CD4-positive, alpha-beta memory T cell (primary cell): Measurements from ENCODE around the gene CDC14B. TPM values are rescaled to one million over a fixed set of nuclear protein-coding genes. Genes with fewer than 3 reads are reported as not detected.
A peak's percentile ranks its signal among the peaks of the same experiment; 100 is the strongest.

Experiments used
- CTCF ChIA-PET: fragments of 350-600 bp; sonication (Branson Sonifier 250); formaldehyde crosslinking; loops from one replicate; lab custom pipeline; 2021; ENCODE audit warnings: inconsistent platforms; ENCODE audit not compliant: partially characterized antibody; lab: Charles Lee
- POLR2A ChIA-PET: fragments of 350-600 bp; sonication (Branson Sonifier 250); formaldehyde crosslinking; loops from one replicate; lab custom pipeline; 2021; ENCODE audit not compliant: partially characterized antibody; lab: Charles Lee
- DNase-seq, 5 donors: peaks; one replicate each; pipeline versions ENCODE4 v3.0.0 to v3.0.0-alpha.2; 2020 to 2022; ENCODE audit warnings: mixed read lengths in 1 of 5
- H3K27ac ChIP-seq: one replicate; pipeline ENCODE4 v1.7.0; 2013; ENCODE audit warnings: low read depth, low read length
- H3K27me3 ChIP-seq: 2 replicates; pipeline ENCODE4 v1.7.0; 2013; ENCODE audit warnings: mild to moderate bottlenecking, low read length, moderate library complexity; ENCODE audit not compliant: insufficient read depth
- H3K36me3 ChIP-seq: 2 replicates; pipeline ENCODE4 v1.7.0; 2013; ENCODE audit warnings: mild to moderate bottlenecking, low read length, moderate library complexity; ENCODE audit not compliant: insufficient read depth
- H3K4me1 ChIP-seq: 2 replicates; pipeline ENCODE4 v1.7.0; 2013; ENCODE audit warnings: mild to moderate bottlenecking, low read length, moderate library complexity; ENCODE audit not compliant: insufficient read depth
- H3K4me3 ChIP-seq, 2 donors: one replicate each; pipeline ENCODE4 v1.7.0; 2013; ENCODE audit warnings: low read length in 2 of 2, mild to moderate bottlenecking in 1 of 2
- H3K9me3 ChIP-seq, 2 donors: one replicate each; pipeline ENCODE4 v1.7.0; 2013; ENCODE audit warnings: low read length in 2 of 2, control low read depth in 1 of 2; ENCODE audit not compliant: control insufficient read depth in 1 of 2
- H3K27ac Mint-ChIP-seq, 7 donors: one replicate each; pipeline ENCODE4 v1.8.0; 2020 to 2021; ENCODE audit warnings: mixed read lengths in 7 of 7, mild to moderate bottlenecking in 6 of 7, inconsistent platforms in 3 of 7, moderate library complexity in 3 of 7
- H3K27me3 Mint-ChIP-seq, 2 donors: one replicate each; pipeline ENCODE4 v1.8.0; 2020 to 2021; ENCODE audit warnings: mixed read lengths in 2 of 2
- H3K36me3 Mint-ChIP-seq, 2 donors: one replicate each; pipeline ENCODE4 v1.8.0; 2020 to 2021; ENCODE audit warnings: mixed read lengths in 2 of 2, inconsistent platforms in 1 of 2, mild to moderate bottlenecking in 1 of 2
- H3K4me1 Mint-ChIP-seq, 4 donors: one replicate each; pipeline ENCODE4 v1.8.0; 2020 to 2021; ENCODE audit warnings: mixed read lengths in 4 of 4, mild to moderate bottlenecking in 1 of 4
- H3K4me3 Mint-ChIP-seq, 8 donors: one replicate each; pipeline ENCODE4 v1.8.0; 2020 to 2021; ENCODE audit warnings: mixed read lengths in 8 of 8, mild to moderate bottlenecking in 7 of 8, moderate library complexity in 6 of 8, inconsistent platforms in 3 of 8
- H3K9me3 Mint-ChIP-seq, 8 donors: one replicate each; pipeline ENCODE4 v1.8.0; 2020 to 2021; ENCODE audit warnings: mixed read lengths in 8 of 8, mild to moderate bottlenecking in 5 of 8, inconsistent platforms in 3 of 8, moderate library complexity in 1 of 8
- intact Hi-C: fragments of 100-400 bp; cut with micrococcal nuclease; formaldehyde crosslinking; loops from one replicate; pipeline ENCODE4 v1.15.1; 2023
- polyA plus RNA-seq, 2 donors: library from polyadenylated mRNA; unstranded; fragments of 300-500 nt; fragmentation: Illumina TruSeq; gene quantifications; one replicate each; pipeline ENCODE4 v1.2.3, GENCODE V29; 2021
- total RNA-seq, 2 experiments: library from RNA; stranded (reverse); gene quantifications; one replicate each; pipeline ENCODE4 v1.2.3, GENCODE V29; 2021

Gene CDC14B
- total and polyA plus RNA-seq, 4 experiments from 2014 or later: 10.6 to 17.1 (median 13.3) TPM

DNA sequence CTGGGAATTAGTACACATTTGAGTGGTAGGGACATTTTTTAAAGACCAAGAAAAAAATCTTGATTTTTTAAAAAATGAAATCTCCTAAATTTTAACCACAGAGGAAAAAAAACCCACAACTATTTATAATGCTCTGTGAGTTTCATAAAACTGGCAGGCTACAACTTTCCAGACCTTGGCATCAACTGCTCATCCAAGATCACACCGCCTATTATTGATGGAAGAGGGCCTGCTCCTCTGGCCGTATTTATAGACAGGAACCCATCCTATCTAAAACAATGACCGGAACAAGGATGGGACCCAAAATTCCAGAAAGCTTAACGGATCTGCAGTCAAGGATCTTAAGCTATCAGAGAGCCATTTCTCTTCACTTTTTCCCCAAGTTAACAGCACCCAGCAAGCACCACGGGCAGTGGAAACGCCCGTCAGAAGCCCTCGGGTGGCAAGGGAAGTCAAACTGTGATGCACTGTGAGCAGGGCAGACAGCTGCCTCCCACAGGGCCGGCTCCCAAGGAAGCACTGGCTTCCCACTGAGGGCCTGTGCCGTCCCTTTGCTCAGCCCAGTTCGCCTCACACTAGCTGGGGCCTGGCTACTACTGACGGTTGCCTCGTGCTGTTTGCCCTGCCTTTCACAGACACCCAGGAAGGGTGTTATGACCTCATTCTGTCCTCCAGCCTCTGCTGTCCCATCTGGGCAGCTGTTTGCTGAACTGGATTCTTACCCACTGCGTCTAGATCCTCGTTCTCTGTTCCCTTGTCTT is 62.8 kb downstream of the CDC14B start:
- peaks cover 2% of the 10 kb centered on the region for H3K36me3 ChIP-seq
- peaks cover 4 to 13% (median 8%) of the 10 kb centered on the region in 4 donors for H3K4me1 Mint-ChIP-seq
- H3K27ac ChIP-seq: no peak overlapping the region
- POLR2A ChIA-PET: no interaction called here
- H3K9me3 Mint-ChIP-seq: peaks cover 0 to 1% (median 0%) of the 10 kb centered on the region in 8 donors
- CTCF ChIA-PET: interaction anchor here (3.8 kb wide), 1 partner anchor 10 kb away, joined by 13 read pairs; no protein-coding TSS in a partner anchor
- intact Hi-C loops: no loop called here
- no peaks in the 10 kb centered on the region for H3K27me3 ChIP-seq
- DNase-seq: no peak
- no peak overlapping the region for H3K4me3 ChIP-seq
- peaks cover 18 to 27% of the 10 kb centered on the region in 2 donors for H3K36me3 Mint-ChIP-seq
- no peak overlapping the region for H3K4me3 Mint-ChIP-seq
- no peak overlapping the region for H3K27ac Mint-ChIP-seq
- no peaks in the 10 kb centered on the region for H3K9me3 ChIP-seq
- H3K4me1 ChIP-seq: no peaks in the 10 kb centered on the region
- H3K27me3 Mint-ChIP-seq: no peaks in the 10 kb centered on the region

DNA sequence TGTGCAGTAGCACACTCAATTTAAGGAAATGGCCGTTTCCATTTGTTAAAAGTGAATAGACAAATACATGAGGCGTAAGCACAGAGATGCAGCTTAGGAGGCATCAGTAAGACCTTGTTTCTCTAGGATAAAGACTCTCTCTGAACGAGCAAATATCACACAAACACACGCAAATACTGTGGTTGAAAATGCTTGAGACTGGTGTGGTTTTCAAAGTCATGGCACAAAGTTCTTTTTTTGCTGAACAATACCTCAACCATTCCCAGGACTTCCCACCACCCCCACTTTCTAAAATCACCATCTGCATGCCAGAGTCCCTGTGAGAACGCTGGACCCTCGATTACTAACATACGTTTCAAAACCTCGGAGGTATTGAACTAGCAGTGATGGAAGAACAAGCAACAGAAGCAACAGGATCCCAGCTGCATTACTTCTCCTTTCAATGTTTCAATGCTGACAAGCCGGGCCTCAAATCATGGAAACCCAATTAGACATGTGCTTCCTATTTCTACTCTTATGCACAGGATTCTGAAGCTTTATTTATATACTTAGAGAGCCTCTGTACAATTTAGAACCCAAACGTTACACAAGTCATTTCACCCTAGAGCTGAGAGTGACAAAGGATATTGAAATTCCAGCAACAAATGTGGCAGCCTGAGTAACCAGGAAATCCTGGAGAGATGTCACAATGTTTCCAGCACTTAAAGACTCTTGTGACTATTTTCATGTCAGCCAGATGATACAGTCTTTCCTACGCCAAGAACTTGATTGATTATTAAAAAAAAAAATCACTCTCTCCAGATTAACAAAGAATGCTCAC is 63.9 kb downstream of the CDC14B start:
- no peaks in the 10 kb centered on the region for H3K27me3 ChIP-seq
- Mint-ChIP-seq H3K27me3 (no peaks in the 10 kb centered on the region), H3K36me3 (peaks cover 23 to 30% of the 10 kb centered on the region in 2 donors), H3K9me3 (peaks cover 0 to 1% (median 0%) of the 10 kb centered on the region in 8 donors), H3K4me3 (no peak overlapping the region), H3K27ac (peak overlapping the region in 1 of 7 donors; percentile 37), H3K4me1 (peaks cover 4 to 13% (median 8%) of the 10 kb centered on the region in 4 donors)
- H3K4me3 ChIP-seq: no peak overlapping the region
- intact Hi-C loops: no loop called here
- H3K36me3 ChIP-seq: no peaks in the 10 kb centered on the region
- no peak overlapping the region for H3K27ac ChIP-seq
- H3K4me1 ChIP-seq: no peaks in the 10 kb centered on the region
- POLR2A ChIA-PET: interaction anchor here (1.7 kb wide), 1 partner anchor 11 kb away, joined by 6 read pairs; no protein-coding TSS in a partner anchor
- CTCF ChIA-PET: interaction anchor here (0.5 to 3.8 kb wide), 2 partner anchors 11 to 103 kb away, joined by 4 to 13 read pairs; no protein-coding TSS in a partner anchor
- no peak for DNase-seq
- H3K9me3 ChIP-seq: no peaks in the 10 kb centered on the region

GRCh38 chr9:96554801-96555566 is 64.7 kb downstream of the CDC14B start:
- no peaks in the 10 kb centered on the region for H3K36me3 ChIP-seq
- no peak for DNase-seq
- Mint-ChIP-seq H3K9me3 (peaks cover 0 to 1% (median 0%) of the 10 kb centered on the region in 8 donors), H3K4me3 (no peak overlapping the region), H3K4me1 (peaks cover 4 to 13% (median 8%) of the 10 kb centered on the region in 4 donors), H3K27ac (peak overlapping the region in 1 of 7 donors; percentile 57), H3K36me3 (peaks cover 17 to 23% of the 10 kb centered on the region in 2 donors), H3K27me3 (no peaks in the 10 kb centered on the region)
- ChIA-PET CTCF (no interaction called here), POLR2A (interaction anchor here (1.7 kb wide), 1 partner anchor 12 kb away, joined by 6 read pairs; no protein-coding TSS in a partner anchor)
- no peaks in the 10 kb centered on the region for H3K27me3 ChIP-seq
- H3K4me1 ChIP-seq: no peaks in the 10 kb centered on the region
- no peaks in the 10 kb centered on the region for H3K9me3 ChIP-seq
- H3K27ac ChIP-seq: no peak overlapping the region
- no peak overlapping the region for H3K4me3 ChIP-seq
- intact Hi-C loops: no loop called here

GRCh38 chr9:96554326-96554725 is 65.3 kb downstream of the CDC14B start:
- ChIA-PET CTCF (no interaction called here), POLR2A (interaction anchor here (1.7 kb wide), 1 partner anchor 13 kb away, joined by 6 read pairs; no protein-coding TSS in a partner anchor)
- intact Hi-C loops: no loop called here
- no peaks in the 10 kb centered on the region for H3K27me3 ChIP-seq
- no peak overlapping the region for H3K4me3 ChIP-seq
- H3K9me3 ChIP-seq: no peaks in the 10 kb centered on the region
- H3K36me3 ChIP-seq: no peaks in the 10 kb centered on the region
- H3K27ac ChIP-seq: no peak overlapping the region
- no peaks in the 10 kb centered on the region for H3K27me3 Mint-ChIP-seq
- H3K4me1 Mint-ChIP-seq: peaks cover under 1 to 13% (median 8%) of the 10 kb centered on the region in 4 donors
- peaks cover 0 to 1% (median 0%) of the 10 kb centered on the region in 8 donors for H3K9me3 Mint-ChIP-seq
- H3K36me3 Mint-ChIP-seq: peaks cover 12 to 19% of the 10 kb centered on the region in 2 donors
- no peaks in the 10 kb centered on the region for H3K4me1 ChIP-seq
- H3K4me3 Mint-ChIP-seq: no peak overlapping the region
- DNase-seq: no peak
- no peak overlapping the region for H3K27ac Mint-ChIP-seq

- POLR2A ChIA-PET: no interaction called here
- no peak overlapping the region for H3K4me3 ChIP-seq
- H3K9me3 Mint-ChIP-seq: peaks cover 0 to 1% (median 0%) of the 10 kb centered on the region in 8 donors
- H3K4me3 Mint-ChIP-seq: no peak overlapping the region
- no peaks in the 10 kb centered on the region for H3K36me3 ChIP-seq
- no peak for DNase-seq
- no peak overlapping the region for H3K27ac ChIP-seq
- intact Hi-C loops: no loop called here
- H3K27ac Mint-ChIP-seq: no peak overlapping the region
- H3K27me3 Mint-ChIP-seq: no peaks in the 10 kb centered on the region
- H3K36me3 Mint-ChIP-seq: peaks cover 7 to 11% of the 10 kb centered on the region in 2 donors
- peaks cover 0 to 13% (median 8%) of the 10 kb centered on the region in 4 donors for H3K4me1 Mint-ChIP-seq
- CTCF ChIA-PET: no interaction called here
- no peaks in the 10 kb centered on the region for H3K9me3 ChIP-seq
- no peaks in the 10 kb centered on the region for H3K4me1 ChIP-seq
- no peaks in the 10 kb centered on the region for H3K27me3 ChIP-seq
These were observed 66.6 kb downstream of the CDC14B start for GRCh38 chr9:96553070-96553469.

DNA sequence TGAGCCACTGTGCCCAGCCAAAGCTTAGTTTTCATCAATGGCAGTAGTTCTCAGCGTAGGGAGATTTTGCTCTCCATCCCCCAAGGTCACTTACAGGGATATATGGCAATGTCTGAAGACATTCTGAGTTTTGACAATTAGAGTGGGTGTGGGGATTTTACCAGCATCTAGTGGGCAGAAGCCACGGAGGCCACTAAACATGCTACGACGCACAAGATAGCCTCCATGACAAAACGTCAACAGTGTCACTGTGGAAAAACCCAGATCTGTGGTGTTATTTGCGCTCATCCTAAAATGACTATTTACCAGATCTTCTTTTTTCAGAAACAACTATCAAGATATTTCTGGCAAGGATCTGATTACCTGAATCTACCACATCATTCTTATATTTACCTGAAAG is 68.2 kb downstream of the CDC14B start:
- H3K27me3 Mint-ChIP-seq: no peaks in the 10 kb centered on the region
- ChIA-PET CTCF (no interaction called here), POLR2A (no interaction called here)
- peaks cover 5 to 11% of the 10 kb centered on the region in 2 donors for H3K36me3 Mint-ChIP-seq
- H3K36me3 ChIP-seq: no peaks in the 10 kb centered on the region
- H3K27ac Mint-ChIP-seq: no peak overlapping the region
- intact Hi-C loops: no loop called here
- H3K27me3 ChIP-seq: no peaks in the 10 kb centered on the region
- peaks cover 0 to 13% (median 5%) of the 10 kb centered on the region in 4 donors for H3K4me1 Mint-ChIP-seq
- DNase-seq: no peak
- no peak overlapping the region for H3K4me3 Mint-ChIP-seq
- H3K4me3 ChIP-seq: no peak overlapping the region
- no peaks in the 10 kb centered on the region for H3K9me3 ChIP-seq
- no peak overlapping the region for H3K27ac ChIP-seq
- H3K4me1 ChIP-seq: no peaks in the 10 kb centered on the region
- no peaks in the 10 kb centered on the region for H3K9me3 Mint-ChIP-seq
